Activated CD4-positive, CD25-positive, alpha-beta regulatory T cell (primary cell): ENCODE data around the gene LEP.

Experiments
- DNase-seq, 4 experiments: peaks; one replicate each; lab custom pipeline; 2025; lab: John Stamatoyannopoulos, UW

The LEP gene

DNA sequence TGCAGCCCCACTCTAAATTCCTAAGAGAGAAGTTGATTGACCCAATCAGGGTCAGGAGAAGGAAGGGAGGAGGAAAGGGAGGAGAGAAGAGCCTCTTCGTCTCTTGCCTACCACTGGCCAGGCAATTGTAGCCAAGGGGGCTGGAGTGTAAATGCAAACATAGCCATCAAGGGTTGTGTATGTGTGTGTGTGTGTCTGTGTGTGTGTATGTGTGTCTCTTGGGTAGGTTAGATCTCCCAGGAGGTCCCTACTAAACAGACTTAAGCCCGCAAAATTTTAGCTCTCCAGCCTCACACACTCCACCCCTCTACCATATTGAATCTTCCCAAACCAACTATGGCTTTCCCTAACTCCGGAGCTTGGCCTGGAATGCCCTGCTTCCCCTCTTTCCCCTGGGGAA, 3.8 kb downstream of the LEP start:
- no peak for DNase-seq

- no peak for DNase-seq
Observed at GRCh38 chr7:128247108-128247507, 6.0 kb downstream of the LEP start.

GRCh38 chr7:128247640-128248194, 6.6 kb downstream of the LEP start:
- DNase-seq: no peak

- DNase-seq: no peak
Observed at GRCh38 chr7:128251337-128251736, 10.3 kb downstream of the LEP start.

- DNase-seq: no peak
Observed at GRCh38 chr7:128253701-128254100, 12.6 kb downstream of the LEP start.

DNA sequence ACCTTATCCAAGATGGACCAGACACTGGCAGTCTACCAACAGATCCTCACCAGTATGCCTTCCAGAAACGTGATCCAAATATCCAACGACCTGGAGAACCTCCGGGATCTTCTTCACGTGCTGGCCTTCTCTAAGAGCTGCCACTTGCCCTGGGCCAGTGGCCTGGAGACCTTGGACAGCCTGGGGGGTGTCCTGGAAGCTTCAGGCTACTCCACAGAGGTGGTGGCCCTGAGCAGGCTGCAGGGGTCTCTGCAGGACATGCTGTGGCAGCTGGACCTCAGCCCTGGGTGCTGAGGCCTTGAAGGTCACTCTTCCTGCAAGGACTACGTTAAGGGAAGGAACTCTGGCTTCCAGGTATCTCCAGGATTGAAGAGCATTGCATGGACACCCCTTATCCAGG, 13.4 kb downstream of the LEP start:
- DNase-seq: no peak

GRCh38 chr7:128255271-128255670, 14.2 kb downstream of the LEP start:
- no peak for DNase-seq

- no peak for DNase-seq
Observed at GRCh38 chr7:128257458-128257857, 16.4 kb downstream of the LEP start.

DNA sequence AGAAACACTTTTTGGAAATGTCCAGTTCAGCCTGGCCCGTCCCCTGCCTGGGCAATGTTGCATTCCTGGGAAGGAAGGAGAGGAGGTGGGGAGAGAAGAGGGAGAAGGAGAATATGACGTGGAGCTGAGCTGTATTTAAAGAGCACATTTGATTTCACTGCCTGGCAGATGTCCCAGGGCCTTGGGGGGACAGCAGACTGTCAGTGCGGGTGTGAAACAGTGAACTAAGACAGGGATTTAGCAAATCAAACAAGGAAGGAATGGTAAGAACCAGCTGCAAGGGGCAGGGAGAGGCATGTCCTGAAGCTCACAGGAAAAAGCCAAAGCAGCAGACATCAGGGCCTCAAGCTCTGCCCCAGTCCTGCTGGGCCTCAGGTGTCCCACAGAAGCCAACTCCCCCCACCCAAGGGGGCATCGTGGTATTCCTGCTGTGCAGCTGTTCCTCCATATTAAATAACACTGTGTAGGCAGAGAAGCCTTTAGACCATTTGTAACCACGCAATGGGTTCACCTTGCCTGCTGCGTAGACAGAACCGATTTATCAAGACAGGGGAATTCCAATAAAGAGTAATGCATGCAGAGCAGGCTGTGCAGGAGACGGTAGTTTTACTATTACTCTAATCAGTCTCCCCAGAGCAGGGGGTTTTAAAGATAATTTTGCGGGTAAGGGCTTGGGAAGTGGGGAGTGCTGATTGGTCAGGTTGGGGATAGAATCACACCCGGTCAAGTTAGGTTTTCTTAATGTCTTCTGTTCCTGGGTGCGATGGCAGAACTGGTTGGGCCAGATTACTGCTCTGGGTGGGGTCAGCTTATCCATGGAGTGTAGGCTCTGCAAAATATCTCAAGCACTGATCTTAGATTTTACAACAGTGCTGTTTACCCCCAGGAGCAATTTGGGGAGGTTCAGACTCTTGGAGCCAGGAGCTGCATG, 18.3 kb downstream of the LEP start:
- no peak for DNase-seq

- DNase-seq: no peak
Observed at GRCh38 chr7:128260069-128260795, 19.2 kb downstream of the LEP start.

- no peak for DNase-seq
Observed at GRCh38 chr7:128262273-128263028, 21.4 kb downstream of the LEP start.

DNA sequence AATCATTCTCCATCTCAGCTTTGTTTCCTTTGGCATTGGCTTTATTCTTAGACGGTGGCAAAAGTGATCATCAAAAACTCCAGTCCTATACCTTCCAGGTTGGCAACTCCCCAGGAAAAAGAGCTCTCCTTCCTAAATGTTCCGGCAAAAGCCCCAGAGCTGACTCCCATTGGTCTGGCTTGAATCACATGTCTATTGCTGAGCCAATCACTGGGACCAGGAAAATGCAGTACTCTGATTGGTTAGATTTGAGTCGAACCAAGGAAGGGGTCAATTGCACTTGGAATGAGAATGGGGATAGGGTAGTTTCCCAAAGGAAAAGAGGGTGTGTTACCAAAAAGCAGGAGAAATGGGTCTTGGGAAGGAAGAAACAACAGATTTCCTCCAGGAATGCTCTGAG, 22.3 kb downstream of the LEP start:
- DNase-seq: no peak

- no peak for DNase-seq
Observed at GRCh38 chr7:128264477-128264876, 23.4 kb downstream of the LEP start.

DNA sequence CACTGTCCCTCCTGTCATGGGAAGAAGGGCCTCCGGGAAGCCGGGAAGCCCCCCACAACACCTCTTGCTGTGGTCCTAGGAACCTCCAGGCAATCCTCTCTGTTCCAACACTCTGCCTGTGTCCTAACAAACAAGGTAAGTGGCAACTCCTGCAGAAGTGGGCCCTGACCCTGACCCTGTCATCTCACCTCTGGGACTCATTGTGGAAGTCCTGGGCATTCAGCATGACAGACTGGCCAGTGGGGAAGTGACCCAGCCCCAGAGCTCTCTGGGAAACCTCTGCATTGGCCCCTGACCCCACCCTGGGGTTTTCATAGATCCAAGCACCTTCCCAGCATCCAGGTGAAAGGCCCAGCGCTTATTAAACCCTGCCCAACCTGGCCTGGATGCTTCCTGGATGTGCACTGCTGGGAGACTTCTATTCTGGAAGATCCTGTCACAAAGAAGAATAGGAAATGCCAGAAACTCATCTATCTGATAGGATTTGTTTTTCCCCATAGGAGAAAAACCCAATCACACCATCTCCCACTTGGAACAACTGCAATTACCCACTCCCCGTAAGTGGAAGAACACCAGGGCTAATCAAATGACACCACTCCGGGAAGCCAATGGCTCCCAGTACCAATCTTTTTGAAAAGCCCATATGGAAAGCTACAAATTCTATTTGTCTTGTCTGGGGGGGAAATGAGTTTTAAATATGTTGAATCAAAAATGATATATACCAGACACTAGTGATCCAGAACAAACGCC, 24.3 kb downstream of the LEP start:
- no peak for DNase-seq

DNA sequence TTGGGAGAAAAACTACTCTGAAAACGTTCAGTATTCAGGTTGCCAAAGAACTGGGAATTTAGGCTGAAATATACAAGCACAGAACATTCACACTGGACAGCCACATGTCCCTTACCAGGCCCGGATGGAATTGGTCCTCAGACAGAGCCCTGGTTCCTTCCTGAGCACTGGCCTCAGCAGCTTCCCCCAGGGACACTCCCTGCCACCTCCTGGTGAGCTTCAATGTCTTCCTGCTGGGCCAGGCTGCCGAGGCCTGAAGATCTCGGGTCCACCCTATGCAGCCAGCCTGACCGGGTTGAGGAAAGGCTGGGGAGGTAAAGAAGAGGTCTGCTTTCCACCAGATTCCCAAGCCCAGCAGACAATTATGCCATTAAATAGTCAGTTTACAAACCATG, 24.8 kb downstream of the LEP start:
- no peak for DNase-seq

DNA sequence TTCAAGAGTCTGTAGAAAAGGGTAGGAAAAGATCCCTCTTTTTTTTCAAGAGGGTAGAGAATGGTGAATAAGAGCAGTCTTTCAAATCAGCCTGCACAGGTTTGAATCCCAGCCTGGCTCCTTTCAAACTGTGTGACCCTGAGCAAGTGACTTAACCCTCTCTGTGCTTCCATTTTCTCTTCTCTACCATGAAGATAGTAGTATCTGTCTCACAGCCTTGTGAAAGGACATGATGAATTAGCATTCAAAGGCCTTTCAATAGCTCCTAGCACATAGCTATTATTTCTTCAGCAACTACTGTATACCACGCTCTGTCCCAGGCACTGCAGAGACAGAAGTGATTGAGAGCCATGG, 25.4 kb downstream of the LEP start:
- no peak for DNase-seq

DNA sequence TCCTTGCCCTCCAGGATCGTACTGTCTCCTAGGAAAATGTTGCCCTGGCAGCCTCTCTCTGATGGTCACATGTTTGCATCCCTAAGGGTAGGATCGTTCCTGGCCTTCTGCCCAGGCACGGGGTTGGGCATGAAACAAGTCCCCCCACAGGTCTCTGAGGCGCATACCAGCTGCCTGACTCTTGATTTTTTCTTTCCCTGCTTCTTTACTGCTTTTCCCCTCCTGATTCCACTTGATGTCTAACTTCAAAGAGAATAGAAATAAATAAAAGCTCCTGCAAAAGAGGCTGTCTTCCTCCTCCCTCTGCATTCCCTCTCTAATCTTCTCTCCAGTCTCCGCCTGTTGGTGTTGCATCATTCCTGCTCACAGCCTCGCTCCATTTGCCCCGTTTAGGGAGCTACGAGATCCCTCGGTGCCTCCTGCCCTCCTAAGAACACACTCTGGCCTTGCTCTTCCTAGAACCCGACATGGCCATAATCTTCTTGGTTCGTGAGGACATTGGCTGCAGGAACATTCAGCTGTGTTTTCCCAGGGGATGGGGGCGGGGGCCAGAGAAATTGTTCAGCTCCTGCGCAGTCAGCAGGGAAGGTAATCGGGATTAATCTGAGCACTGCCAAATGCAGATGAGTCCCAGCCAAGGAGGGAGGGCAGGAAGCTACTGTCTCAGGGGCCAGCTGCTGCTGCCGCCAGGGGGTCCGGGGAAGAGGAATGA, 26.0 kb downstream of the LEP start:
- DNase-seq: no peak

DNA sequence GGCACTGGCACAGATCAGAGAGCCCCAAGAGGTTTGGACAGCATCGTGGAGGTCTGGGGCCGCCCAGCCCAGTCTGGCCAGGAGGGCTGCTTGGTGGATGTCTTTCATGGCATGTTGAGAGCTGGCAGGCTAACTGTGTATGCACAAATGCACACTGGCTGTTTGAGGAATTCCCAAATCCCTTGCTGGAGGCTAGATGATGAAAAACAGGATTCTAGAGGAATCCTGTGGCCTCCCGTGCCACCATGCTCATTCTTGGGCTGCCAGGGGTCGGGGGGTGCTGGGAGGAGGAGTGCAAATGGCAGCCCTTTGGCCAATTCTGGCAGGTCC, 26.5 kb downstream of the LEP start:
- DNase-seq: no peak

GRCh38 chr7:128268233-128268632, 27.2 kb downstream of the LEP start:
- DNase-seq: no peak

GRCh38 chr7:128270826-128271272, 29.8 kb downstream of the LEP start:
- no peak for DNase-seq

GRCh38 chr7:128271471-128271941, 30.4 kb downstream of the LEP start:
- DNase-seq: no peak
